Thyroid gland (tissue), 4 donors: ENCODE measurements around the gene NPDC1. TPM values are rescaled to one million over a fixed set of nuclear protein-coding genes. Genes with fewer than 3 reads are reported as not detected.

ENCODE experiments used
- DNase-seq, 2 donors: peaks; one replicate each; pipeline ENCODE4 v3.0.0-alpha.2; 2019
- H3K27ac ChIP-seq, 3 donors: fragments of 200-600 bp; sonication (generic); 1 replicate in 2 of 3; 2 replicates in 1 of 3; pipeline ENCODE4 v1.5.1; 2016 to 2019; ENCODE audit warnings: mild to moderate bottlenecking in 1 of 3, moderate library complexity in 1 of 3
- H3K27me3 ChIP-seq: fragments of 200-600 bp; sonication (generic); one replicate; pipeline ENCODE4 v1.5.1; 2019
- H3K36me3 ChIP-seq, 2 donors: fragments of 200-600 bp; sonication (generic); one replicate each; pipeline ENCODE4 v1.5.1; 2016 to 2019
- H3K4me1 ChIP-seq, 2 donors: fragments of 200-600 bp; sonication (generic); one replicate each; pipeline ENCODE4 v1.5.1; 2017 to 2019
- H3K4me3 ChIP-seq, 3 donors: fragments of 200-600 bp; sonication (generic); replicated peaks in 1 of 3; 1 replicate in 2 of 3; 2 replicates in 1 of 3; pipeline ENCODE4 v1.5.1; 2016; ENCODE audit warnings: mild to moderate bottlenecking in 1 of 3
- H3K9me3 ChIP-seq: fragments of 200-600 bp; sonication (generic); one replicate; pipeline ENCODE4 v1.5.1; 2017
- POLR2A ChIP-seq, 2 donors: fragments of 450-650 bp; IDR thresholded peaks; one replicate each; pipeline ENCODE4 v1.6.1; 2017; ENCODE audit warnings: antibody characterized with exemption in 2 of 2, mild to moderate bottlenecking in 2 of 2, moderate library complexity in 1 of 2
- WGBS, 2 donors: methylation state at CpG; one replicate each; pipeline ENCODE4 v1.1.5; 2017; 5-methylcytosine and 5-hydroxymethylcytosine counted together
- intact Hi-C: fragments of 100-400 bp; cut with DNase I; formaldehyde crosslinking; loops from one replicate; pipeline ENCODE4 v1.15.1; 2023
- total RNA-seq, 4 donors: library from RNA; depleted of rRNA; stranded (reverse); fragments of >200 nt; gene quantifications; one replicate each; pipeline ENCODE4 v1.2.3, GENCODE V29; 2016
- TF ChIP-seq, protein P1 (sequence below), 6 experiments: fragments of 200-600 bp in 3 of 6; fragments of 450-650 bp in 3 of 6; sonication (generic) in 3 of 6; IDR thresholded peaks; one replicate each; pipeline ENCODE4 v1.5.1; 2016 to 2019; ENCODE audit warnings: antibody characterized with exemption in 6 of 6, mild to moderate bottlenecking in 2 of 6, inconsistent platforms in 1 of 6, moderate library complexity in 1 of 6

Gene NPDC1
- total RNA-seq, 4 donors from 2014 or later, result 23.3 to 65.9 (median 35.4) TPM

DNA sequence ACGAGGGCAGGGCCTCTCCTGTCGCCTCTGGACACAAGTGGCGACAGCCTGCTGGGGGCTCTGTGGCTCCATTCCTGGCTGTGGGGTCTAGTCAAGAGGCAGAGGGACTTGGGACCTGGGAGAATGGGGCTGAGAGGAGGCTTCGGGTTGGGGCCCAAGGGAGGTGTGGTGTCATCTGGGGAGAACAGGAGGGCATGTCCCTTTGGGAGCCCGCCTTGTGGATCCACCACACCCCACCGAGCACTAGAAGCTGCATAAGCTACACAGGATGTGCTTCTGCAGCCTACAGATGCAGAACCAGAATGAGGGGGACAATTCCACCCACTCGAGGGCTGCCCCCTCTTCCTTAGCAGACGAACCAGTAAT is 36.9 kb upstream of the NPDC1 start:
- peaks cover 22 to 36% of the 10 kb centered on the region in 2 donors for H3K4me1 ChIP-seq
- no peak for DNase-seq
- H3K4me3 ChIP-seq, result no peak overlapping the region

DNA sequence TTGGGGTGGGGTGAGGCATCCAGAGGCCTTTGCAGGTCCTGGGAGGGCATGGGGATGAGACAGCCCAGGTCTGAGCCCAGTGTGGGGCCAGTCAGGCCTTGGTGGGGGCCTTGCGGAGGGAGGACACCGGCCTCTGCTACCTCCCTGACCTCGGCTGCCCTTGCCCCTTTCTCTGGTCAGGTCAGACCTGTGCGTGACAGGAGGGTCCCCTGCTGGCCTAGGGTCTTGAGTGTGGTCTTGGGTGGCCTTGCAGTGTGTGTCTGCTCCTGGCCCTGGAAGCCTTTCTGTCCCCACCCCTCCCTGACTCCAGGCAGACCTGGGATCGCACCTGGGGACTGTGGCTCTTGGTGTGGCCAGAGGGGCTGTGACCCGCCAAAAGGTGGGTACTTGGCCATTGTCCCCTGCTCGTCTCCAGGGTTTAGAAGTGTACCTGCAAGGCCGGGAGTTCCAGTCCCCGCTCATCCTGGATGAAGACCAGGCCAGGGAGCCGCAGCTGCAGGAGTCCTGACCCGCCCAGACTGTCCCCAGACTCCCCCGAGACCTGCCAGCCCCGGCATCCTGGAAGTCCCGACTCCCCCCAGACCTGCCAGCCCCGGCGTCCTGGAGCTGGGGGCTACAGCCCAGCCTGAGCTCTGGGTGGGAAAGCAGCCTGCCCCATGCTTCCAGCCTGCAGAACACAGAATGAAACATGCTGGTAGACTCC is 36.4 kb upstream of the NPDC1 start:
- no peak for DNase-seq
- no peak for TF ChIP-seq POLR2A (IDR thresholded peaks at IDR 0.05)
- TF ChIP-seq, protein P1, sequence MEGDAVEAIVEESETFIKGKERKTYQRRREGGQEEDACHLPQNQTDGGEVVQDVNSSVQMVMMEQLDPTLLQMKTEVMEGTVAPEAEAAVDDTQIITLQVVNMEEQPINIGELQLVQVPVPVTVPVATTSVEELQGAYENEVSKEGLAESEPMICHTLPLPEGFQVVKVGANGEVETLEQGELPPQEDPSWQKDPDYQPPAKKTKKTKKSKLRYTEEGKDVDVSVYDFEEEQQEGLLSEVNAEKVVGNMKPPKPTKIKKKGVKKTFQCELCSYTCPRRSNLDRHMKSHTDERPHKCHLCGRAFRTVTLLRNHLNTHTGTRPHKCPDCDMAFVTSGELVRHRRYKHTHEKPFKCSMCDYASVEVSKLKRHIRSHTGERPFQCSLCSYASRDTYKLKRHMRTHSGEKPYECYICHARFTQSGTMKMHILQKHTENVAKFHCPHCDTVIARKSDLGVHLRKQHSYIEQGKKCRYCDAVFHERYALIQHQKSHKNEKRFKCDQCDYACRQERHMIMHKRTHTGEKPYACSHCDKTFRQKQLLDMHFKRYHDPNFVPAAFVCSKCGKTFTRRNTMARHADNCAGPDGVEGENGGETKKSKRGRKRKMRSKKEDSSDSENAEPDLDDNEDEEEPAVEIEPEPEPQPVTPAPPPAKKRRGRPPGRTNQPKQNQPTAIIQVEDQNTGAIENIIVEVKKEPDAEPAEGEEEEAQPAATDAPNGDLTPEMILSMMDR (IDR thresholded peaks at IDR 0.05), result no peak
- Histone ChIP-seq H3K4me1 (peaks cover 20 to 32% of the 10 kb centered on the region in 2 donors), H3K27ac (no peak overlapping the region), H3K27me3 (no peaks in the 10 kb centered on the region), H3K9me3 (no peaks in the 10 kb centered on the region), H3K4me3 (no peak overlapping the region), H3K36me3 (peaks cover 19 to 20% of the 10 kb centered on the region in 2 donors)
- intact Hi-C loops, result no loop called here
- WGBS, 2 donors, result 93% methylated on average over 8 to 11 of the region's 16 CpGs

More for the DNA sequence above, 36.9 kb upstream of the NPDC1 start:
- H3K27ac ChIP-seq, result no peak overlapping the region
- no peak for TF ChIP-seq POLR2A (IDR thresholded peaks at IDR 0.05)
- TF ChIP-seq, protein P1 (IDR thresholded peaks at IDR 0.05), result no peak
- intact Hi-C loops, result no loop called here
- H3K27me3 ChIP-seq, result no peaks in the 10 kb centered on the region
- H3K36me3 ChIP-seq, result peaks cover 19 to 20% of the 10 kb centered on the region in 2 donors
- WGBS, 2 donors, result 90 to 92% methylated on average over 6 to 8 of the region's 8 CpGs
- no peaks in the 10 kb centered on the region for H3K9me3 ChIP-seq

DNA sequence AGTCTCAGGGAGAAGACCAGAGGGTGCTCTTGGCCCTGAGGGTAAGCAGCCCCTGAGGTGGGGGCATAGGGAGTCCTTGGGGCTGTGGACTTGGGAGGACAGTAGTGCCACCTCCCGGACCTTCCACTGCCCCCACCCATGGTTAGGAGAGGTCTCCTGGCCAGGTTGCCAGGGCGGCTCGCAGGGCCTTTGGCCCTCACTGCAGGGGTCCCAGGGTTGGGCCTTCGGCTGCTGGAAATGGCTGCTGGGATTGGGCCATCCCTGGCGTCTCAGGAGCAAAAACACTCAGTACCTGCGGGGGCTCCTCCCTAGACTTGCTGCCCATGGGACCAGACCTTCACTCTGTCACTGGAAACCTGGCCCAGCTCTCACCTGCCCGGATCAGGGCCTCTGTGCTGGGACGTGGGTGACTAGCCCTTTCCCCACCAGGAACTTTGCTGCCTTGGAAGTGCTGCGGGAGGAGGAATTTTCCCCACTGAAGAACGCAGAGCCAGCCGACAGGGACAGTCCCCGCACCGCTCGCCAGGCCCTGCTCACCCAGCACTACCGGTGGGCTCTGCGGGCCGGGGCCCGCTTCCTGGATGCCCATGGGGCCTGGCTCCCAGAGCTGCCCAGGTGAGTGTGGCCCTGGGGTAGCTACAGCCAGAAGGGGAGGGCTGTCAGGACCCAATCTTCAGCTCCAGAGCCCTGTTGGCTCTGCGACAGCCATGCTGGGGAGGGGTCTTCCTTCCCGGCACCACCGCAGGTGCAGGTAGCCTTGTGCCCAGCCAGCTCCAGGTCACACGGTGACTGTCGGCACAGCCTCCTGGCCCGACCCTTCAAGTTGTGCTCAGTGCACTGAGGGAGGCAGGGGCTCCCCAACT is 34.5 kb upstream of the NPDC1 start:
- intact Hi-C loops, result no loop called here
- 96% methylated on average over 10 to 14 of the region's 24 CpGs for WGBS, 2 donors

DNA sequence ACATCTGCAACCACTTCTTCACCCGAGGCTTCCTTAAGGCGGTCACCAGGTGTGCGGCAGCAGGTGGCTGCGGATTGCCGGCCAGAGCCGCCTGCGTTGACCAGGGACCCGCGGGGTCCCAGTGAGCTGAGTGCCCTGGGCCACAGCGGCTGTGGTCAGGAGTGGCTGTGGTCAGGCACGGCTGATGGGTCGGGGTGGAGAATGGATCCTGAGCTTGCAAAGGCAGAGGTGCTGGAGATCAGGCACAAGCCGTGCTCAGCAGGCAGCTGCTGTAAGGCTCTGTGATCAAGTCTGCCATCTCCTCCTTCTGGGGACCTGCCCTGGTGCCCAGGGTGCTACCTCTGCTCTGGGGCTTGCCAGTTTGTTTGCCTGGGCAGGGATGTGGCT is 33.4 kb upstream of the NPDC1 start:
- Histone ChIP-seq H3K4me1 (peaks cover 15 to 24% of the 10 kb centered on the region in 2 donors), H3K27me3 (no peaks in the 10 kb centered on the region), H3K4me3 (no peak overlapping the region), H3K9me3 (no peaks in the 10 kb centered on the region), H3K27ac (no peak overlapping the region), H3K36me3 (peaks cover 19 to 20% of the 10 kb centered on the region in 2 donors)
- 83 to 97% methylated on average over 11 to 13 of the region's 13 CpGs for WGBS, 2 donors
- TF ChIP-seq POLR2A (IDR thresholded peaks at IDR 0.05), result no peak
- intact Hi-C loops, result no loop called here
- no peak for DNase-seq

More for the DNA sequence above, 34.5 kb upstream of the NPDC1 start:
- H3K4me1 ChIP-seq, result peaks cover 16 to 30% of the 10 kb centered on the region in 2 donors
- DNase-seq, result no peak
- no peak for TF ChIP-seq POLR2A (IDR thresholded peaks at IDR 0.05)
- TF ChIP-seq, protein P1 (IDR thresholded peaks at IDR 0.05), result no peak
- H3K9me3 ChIP-seq, result no peaks in the 10 kb centered on the region
- H3K4me3 ChIP-seq, result no peak overlapping the region
- H3K36me3 ChIP-seq, result peaks cover 19 to 20% of the 10 kb centered on the region in 2 donors
- H3K27ac ChIP-seq, result no peak overlapping the region
- H3K27me3 ChIP-seq, result no peaks in the 10 kb centered on the region

DNA sequence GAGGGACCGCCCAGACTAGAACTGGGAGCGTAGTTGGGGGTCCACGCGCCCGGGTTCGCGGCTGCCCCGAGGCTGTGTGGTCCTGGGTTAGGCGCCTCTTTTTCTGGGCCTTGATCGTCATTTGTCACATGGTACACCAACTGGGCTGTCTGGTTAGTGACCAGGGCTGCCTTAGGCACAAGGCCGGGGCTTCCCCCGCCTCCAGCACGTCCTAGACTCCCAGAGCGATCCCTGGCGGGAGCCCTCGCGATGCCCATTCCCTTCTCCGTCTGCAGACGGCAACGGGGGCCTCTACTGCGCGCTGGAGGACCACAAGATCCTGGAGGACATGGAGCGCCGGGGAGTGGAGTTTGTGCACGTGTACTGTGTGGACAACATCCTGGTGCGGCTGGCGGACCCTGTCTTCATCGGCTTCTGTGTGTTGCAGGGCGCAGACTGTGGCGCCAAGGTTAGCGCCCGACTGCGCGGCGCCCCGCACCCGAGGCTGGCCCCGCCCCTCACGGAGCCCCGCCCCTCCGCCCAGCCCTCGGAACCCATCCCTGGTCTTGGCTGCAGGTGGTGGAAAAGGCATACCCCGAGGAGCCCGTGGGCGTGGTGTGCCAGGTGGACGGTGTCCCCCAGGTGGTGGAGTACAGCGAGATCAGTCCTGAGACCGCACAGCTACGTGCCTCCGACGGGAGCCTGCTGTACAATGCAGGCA is 32.9 kb upstream of the NPDC1 start:
- Histone ChIP-seq H3K9me3 (no peaks in the 10 kb centered on the region), H3K27me3 (no peaks in the 10 kb centered on the region), H3K27ac (no peak overlapping the region), H3K4me3 (peak overlapping the region in 1 of 3 donors; percentile 68), H3K36me3 (peaks cover 19 to 20% of the 10 kb centered on the region in 2 donors), H3K4me1 (peaks cover 15 to 22% of the 10 kb centered on the region in 2 donors)
- intact Hi-C loops, result no loop called here
- DNase-seq, result no peak
- no peak for TF ChIP-seq POLR2A (IDR thresholded peaks at IDR 0.05)
- TF ChIP-seq, protein P1 (IDR thresholded peaks at IDR 0.05), result no peak
- 71 to 78% methylated on average over 13 to 42 of the region's 51 CpGs for WGBS, 2 donors
